GM23338 (cell line): ENCODE data around the gene CNTRL. TPM values are rescaled to one million over a fixed set of nuclear protein-coding genes. Genes with fewer than 3 reads are reported as not detected.

Experiments
- ATAC-seq: fragments of 200-7000 bp; cut with Tn5 transposase; 3 replicates; pipeline ENCODE4 v1.9.1; 2020
- DNase-seq: peaks from one replicate; pipeline ENCODE4 v3.0.0-alpha.2; 2015; ENCODE audit warnings: low spot score
- H2AFZ ChIP-seq: fragments of 200-600 bp; sonication (generic); 2 replicates; pipeline ENCODE4 v1.8.0; 2016; ENCODE audit warnings: antibody characterized with exemption, mild to moderate bottlenecking, moderate library complexity
- H3F3A ChIP-seq: fragments of 200-600 bp; sonication (generic); replicated peaks from 2 replicates; pipeline ENCODE4 v1.8.0; 2017; ENCODE audit warnings: antibody characterized with exemption, mixed run types, low read depth
- H3K27ac ChIP-seq: fragments of 200-600 bp; sonication (generic); 2 replicates; pipeline ENCODE4 v1.6.1; 2016; ENCODE audit warnings: low read depth
- H3K27me3 ChIP-seq: fragments of 200-600 bp; sonication (generic); 2 replicates; pipeline ENCODE4 v1.8.0; 2016; ENCODE audit warnings: mild to moderate bottlenecking, mixed run types, moderate library complexity; ENCODE audit not compliant: insufficient read depth
- H3K36me3 ChIP-seq: fragments of 200-600 bp; sonication (generic); 2 replicates; pipeline ENCODE4 v1.8.0; 2016; ENCODE audit warnings: mild to moderate bottlenecking; ENCODE audit not compliant: insufficient read depth
- H3K4me1 ChIP-seq: fragments of 200-600 bp; sonication (generic); 2 replicates; pipeline ENCODE4 v1.8.0; 2016; ENCODE audit warnings: mild to moderate bottlenecking, moderate library complexity; ENCODE audit not compliant: insufficient read depth
- H3K4me2 ChIP-seq: fragments of 200-600 bp; sonication (generic); 2 replicates; pipeline ENCODE4 v1.7.1; 2017; ENCODE audit warnings: mixed run types
- H3K4me3 ChIP-seq: fragments of 200-600 bp; sonication (generic); 2 replicates; pipeline ENCODE4 v1.6.1; 2016; ENCODE audit warnings: mixed run types
- H3K79me2 ChIP-seq: fragments of 200-600 bp; sonication (generic); replicated peaks from 2 replicates; pipeline ENCODE4 v1.8.0; 2017; ENCODE audit warnings: mild to moderate bottlenecking; ENCODE audit not compliant: insufficient read depth
- H3K9me2 ChIP-seq: fragments of 200-600 bp; sonication (generic); 2 replicates; pipeline ENCODE4 v1.8.0; 2017; ENCODE audit not compliant: insufficient read depth
- H4K20me1 ChIP-seq: fragments of 200-600 bp; sonication (generic); replicated peaks from 2 replicates; pipeline ENCODE4 v1.8.0; 2017; ENCODE audit warnings: mild to moderate bottlenecking; ENCODE audit not compliant: insufficient read depth
- H3K27ac Mint-ChIP-seq: 2 replicates; pipeline ENCODE4 v1.8.0; 2020; ENCODE audit warnings: inconsistent platforms, mild to moderate bottlenecking, moderate library complexity, mixed read lengths
- H3K27me3 Mint-ChIP-seq: 3 replicates; pipeline ENCODE4 v1.8.0; 2022; ENCODE audit warnings: low read depth, mild to moderate bottlenecking, moderate library complexity, mixed read lengths, inconsistent platforms; ENCODE audit not compliant: insufficient read depth, poor library complexity
- H3K36me3 Mint-ChIP-seq: 3 replicates; pipeline ENCODE4 v1.8.0; 2021; ENCODE audit warnings: low read depth, mild to moderate bottlenecking, inconsistent platforms, moderate library complexity, mixed read lengths
- H3K4me1 Mint-ChIP-seq: 3 replicates; pipeline ENCODE4 v1.8.0; 2020; ENCODE audit warnings: mild to moderate bottlenecking, inconsistent platforms, mixed read lengths
- H3K4me3 Mint-ChIP-seq: 3 replicates; pipeline ENCODE4 v1.8.0; 2021; ENCODE audit warnings: moderate library complexity, mild to moderate bottlenecking, inconsistent platforms, mixed read lengths
- H3K9me3 Mint-ChIP-seq: 3 replicates; pipeline ENCODE4 v1.8.0; 2020; ENCODE audit warnings: moderate library complexity, mild to moderate bottlenecking, inconsistent platforms, mixed read lengths
- CREB1 ChIP-seq: fragments of 250-450 bp; sonication (Bioruptor Pico); IDR thresholded peaks from 2 replicates; pipeline ENCODE4 v1.5.0; 2020; ENCODE audit warnings: low read depth, mild to moderate bottlenecking, moderate library complexity
- EZH2 ChIP-seq: fragments of 200-600 bp; sonication (generic); IDR thresholded peaks from one replicate; pipeline ENCODE4 v1.8.0; 2017; ENCODE audit warnings: antibody characterized with exemption, mild to moderate bottlenecking, low read depth; ENCODE audit not compliant: unreplicated experiment
- EZH2phosphoT487 ChIP-seq: fragments of 200-600 bp; sonication (generic); IDR thresholded peaks from one replicate; pipeline ENCODE4 v1.8.1; 2018; ENCODE audit warnings: antibody characterized with exemption; ENCODE audit not compliant: unreplicated experiment
- JUNB ChIP-seq: IDR thresholded peaks from one replicate; pipeline ENCODE4 v1.6.1; 2016; ENCODE audit warnings: antibody characterized with exemption; ENCODE audit not compliant: unreplicated experiment
- NANOG ChIP-seq: IDR thresholded peaks from 2 replicates; pipeline ENCODE4 v1.6.1; 2016; ENCODE audit warnings: antibody characterized with exemption, borderline replicate concordance
- POLR2AphosphoS5 ChIP-seq: IDR thresholded peaks from 2 replicates; pipeline ENCODE4 v1.6.1; 2016; ENCODE audit warnings: antibody characterized with exemption, low read depth
- STAT1 ChIP-seq: IDR thresholded peaks from one replicate; pipeline ENCODE4 v1.6.1; 2016; ENCODE audit warnings: antibody characterized with exemption; ENCODE audit not compliant: unreplicated experiment
- ZNF114 ChIP-seq: fragments of 250-450 bp; sonication (Bioruptor Pico); IDR thresholded peaks from 2 replicates; pipeline ENCODE4 v1.5.0; 2020; ENCODE audit warnings: mild to moderate bottlenecking, moderate library complexity
- ZNF331 ChIP-seq: fragments of 250-450 bp; sonication (Bioruptor Pico); IDR thresholded peaks from 2 replicates; pipeline ENCODE4 v1.5.0; 2020; ENCODE audit warnings: low read depth, mild to moderate bottlenecking, moderate library complexity
- ZNF462 ChIP-seq: fragments of 250-450 bp; sonication (Bioruptor Pico); IDR thresholded peaks from 2 replicates; pipeline ENCODE4 v1.5.0; 2020; ENCODE audit warnings: mild to moderate bottlenecking, moderate library complexity
- polyA plus RNA-seq: library from polyadenylated mRNA; unstranded; fragments of >200 nt; fragmentation: Nextera tagmentation; extraction: Ambion mirVana; gene quantifications from 2 replicates; pipeline ENCODE4 v1.2.1, GENCODE V29; 2016
- total RNA-seq: library from RNA; depleted of rRNA; stranded (reverse); fragments of >200 nt; shearing (Covaris generic); gene quantifications from 2 replicates; pipeline ENCODE4 v1.2.3, GENCODE V29; 2014
- TF ChIP-seq, protein P1 (sequence below), 2 experiments: fragments of 200-600 bp in 1 of 2; sonication (generic) in 1 of 2; conservative IDR thresholded peaks; 2 replicates each; pipeline versions ENCODE4 v1.5.1 to v1.6.1; 2016 to 2017; ENCODE audit warnings: antibody characterized with exemption in 2 of 2, low read depth in 2 of 2, mild to moderate bottlenecking in 2 of 2, moderate library complexity in 1 of 2
- TF ChIP-seq, protein P2 (sequence below): IDR thresholded peaks from 2 replicates; pipeline ENCODE4 v1.6.1; 2016; ENCODE audit warnings: antibody characterized with exemption
- TF ChIP-seq, protein P3 (sequence below): IDR thresholded peaks from one replicate; pipeline ENCODE4 v1.6.1; 2018; ENCODE audit warnings: antibody characterized with exemption; ENCODE audit not compliant: unreplicated experiment

CNTRL gene
- total and polyA plus RNA-seq, 2 experiments from 2014 or later, result 9.2 to 11.7 TPM

DNA sequence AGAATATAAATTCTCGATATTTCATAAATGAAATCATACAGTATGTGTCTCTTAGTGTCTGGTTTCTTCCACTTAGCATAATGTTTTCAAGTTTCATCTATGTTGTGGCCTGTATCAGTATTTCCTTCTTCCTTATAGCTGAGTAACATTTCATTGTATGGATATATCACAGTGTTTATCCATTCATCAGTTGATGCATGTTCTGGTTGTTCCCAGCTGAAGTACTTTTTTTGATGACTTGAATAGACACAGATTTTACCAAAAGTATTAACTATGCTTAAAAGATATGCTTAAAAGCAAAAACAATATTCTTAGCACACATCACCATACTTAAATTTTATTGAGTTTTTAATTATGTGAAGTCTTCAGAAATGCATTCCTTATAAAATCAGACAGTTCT is 114.3 kb downstream of the CNTRL start (continued):
- no peak for TF ChIP-seq STAT1

DNA sequence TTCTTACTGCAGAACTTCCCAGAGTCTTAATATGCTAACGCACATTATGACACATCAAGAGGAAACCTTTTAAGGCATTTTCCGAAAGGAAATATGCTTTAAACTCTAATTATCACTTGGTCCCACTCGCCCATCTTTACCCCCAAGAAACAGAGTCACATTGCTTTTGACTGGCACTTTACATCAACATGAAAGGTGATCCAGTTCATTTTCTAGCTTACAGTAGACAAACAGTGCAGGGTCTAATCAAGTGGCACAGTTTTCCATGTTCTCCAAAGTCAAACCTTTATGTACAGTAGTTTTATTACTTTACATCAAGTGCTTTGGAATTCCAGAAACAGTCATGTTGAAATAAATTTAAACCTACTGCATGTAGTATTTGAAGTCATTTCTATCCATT is 114.9 kb downstream of the CNTRL start:
- Histone ChIP-seq H3K9me2 (no peaks in the 10 kb centered on the region), H3K4me3 (no peak overlapping the region), H3K4me1 (no peaks in the 10 kb centered on the region), H3K36me3 (no peaks in the 10 kb centered on the region), H3K79me2 (peaks cover 84% of the 10 kb centered on the region), H2AFZ (no peak overlapping the region), H3K27me3 (no peaks in the 10 kb centered on the region), H3K27ac (no peak overlapping the region), H4K20me1 (peaks cover 9% of the 10 kb centered on the region), H3F3A (no peaks in the 10 kb centered on the region), H3K4me2 (no peak overlapping the region)
- ATAC-seq (no peak), DNase-seq (no peak)
- Mint-ChIP-seq H3K4me3 (no peak overlapping the region), H3K9me3 (no peaks in the 10 kb centered on the region), H3K4me1 (peaks cover 2% of the 10 kb centered on the region; the same call in 1 of the 3 replicates), H3K27ac (no peak overlapping the region), H3K36me3 (no peaks in the 10 kb centered on the region; the same call in 2 of the 3 replicates), H3K27me3 (no peaks in the 10 kb centered on the region)
- TF ChIP-seq, protein P1, sequence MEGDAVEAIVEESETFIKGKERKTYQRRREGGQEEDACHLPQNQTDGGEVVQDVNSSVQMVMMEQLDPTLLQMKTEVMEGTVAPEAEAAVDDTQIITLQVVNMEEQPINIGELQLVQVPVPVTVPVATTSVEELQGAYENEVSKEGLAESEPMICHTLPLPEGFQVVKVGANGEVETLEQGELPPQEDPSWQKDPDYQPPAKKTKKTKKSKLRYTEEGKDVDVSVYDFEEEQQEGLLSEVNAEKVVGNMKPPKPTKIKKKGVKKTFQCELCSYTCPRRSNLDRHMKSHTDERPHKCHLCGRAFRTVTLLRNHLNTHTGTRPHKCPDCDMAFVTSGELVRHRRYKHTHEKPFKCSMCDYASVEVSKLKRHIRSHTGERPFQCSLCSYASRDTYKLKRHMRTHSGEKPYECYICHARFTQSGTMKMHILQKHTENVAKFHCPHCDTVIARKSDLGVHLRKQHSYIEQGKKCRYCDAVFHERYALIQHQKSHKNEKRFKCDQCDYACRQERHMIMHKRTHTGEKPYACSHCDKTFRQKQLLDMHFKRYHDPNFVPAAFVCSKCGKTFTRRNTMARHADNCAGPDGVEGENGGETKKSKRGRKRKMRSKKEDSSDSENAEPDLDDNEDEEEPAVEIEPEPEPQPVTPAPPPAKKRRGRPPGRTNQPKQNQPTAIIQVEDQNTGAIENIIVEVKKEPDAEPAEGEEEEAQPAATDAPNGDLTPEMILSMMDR (conservative IDR thresholded peaks at IDR 0.05; ENCODE audit: low read depth in 2 of 2), result no peak
- TF ChIP-seq CREB1 (CRISPR knock-in tag), result no peak
- no peak for TF ChIP-seq EZH2phosphoT487
- no peak for TF ChIP-seq EZH2
- no peak for TF ChIP-seq ZNF114
- TF ChIP-seq ZNF331 (CRISPR knock-in tag), result no peak
- TF ChIP-seq JUNB, result no peak
- TF ChIP-seq NANOG, result no peak
- TF ChIP-seq ZNF462, result no peak
- TF ChIP-seq, protein P2, sequence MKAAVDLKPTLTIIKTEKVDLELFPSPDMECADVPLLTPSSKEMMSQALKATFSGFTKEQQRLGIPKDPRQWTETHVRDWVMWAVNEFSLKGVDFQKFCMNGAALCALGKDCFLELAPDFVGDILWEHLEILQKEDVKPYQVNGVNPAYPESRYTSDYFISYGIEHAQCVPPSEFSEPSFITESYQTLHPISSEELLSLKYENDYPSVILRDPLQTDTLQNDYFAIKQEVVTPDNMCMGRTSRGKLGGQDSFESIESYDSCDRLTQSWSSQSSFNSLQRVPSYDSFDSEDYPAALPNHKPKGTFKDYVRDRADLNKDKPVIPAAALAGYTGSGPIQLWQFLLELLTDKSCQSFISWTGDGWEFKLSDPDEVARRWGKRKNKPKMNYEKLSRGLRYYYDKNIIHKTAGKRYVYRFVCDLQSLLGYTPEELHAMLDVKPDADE, result no peak
- TF ChIP-seq, protein P3, sequence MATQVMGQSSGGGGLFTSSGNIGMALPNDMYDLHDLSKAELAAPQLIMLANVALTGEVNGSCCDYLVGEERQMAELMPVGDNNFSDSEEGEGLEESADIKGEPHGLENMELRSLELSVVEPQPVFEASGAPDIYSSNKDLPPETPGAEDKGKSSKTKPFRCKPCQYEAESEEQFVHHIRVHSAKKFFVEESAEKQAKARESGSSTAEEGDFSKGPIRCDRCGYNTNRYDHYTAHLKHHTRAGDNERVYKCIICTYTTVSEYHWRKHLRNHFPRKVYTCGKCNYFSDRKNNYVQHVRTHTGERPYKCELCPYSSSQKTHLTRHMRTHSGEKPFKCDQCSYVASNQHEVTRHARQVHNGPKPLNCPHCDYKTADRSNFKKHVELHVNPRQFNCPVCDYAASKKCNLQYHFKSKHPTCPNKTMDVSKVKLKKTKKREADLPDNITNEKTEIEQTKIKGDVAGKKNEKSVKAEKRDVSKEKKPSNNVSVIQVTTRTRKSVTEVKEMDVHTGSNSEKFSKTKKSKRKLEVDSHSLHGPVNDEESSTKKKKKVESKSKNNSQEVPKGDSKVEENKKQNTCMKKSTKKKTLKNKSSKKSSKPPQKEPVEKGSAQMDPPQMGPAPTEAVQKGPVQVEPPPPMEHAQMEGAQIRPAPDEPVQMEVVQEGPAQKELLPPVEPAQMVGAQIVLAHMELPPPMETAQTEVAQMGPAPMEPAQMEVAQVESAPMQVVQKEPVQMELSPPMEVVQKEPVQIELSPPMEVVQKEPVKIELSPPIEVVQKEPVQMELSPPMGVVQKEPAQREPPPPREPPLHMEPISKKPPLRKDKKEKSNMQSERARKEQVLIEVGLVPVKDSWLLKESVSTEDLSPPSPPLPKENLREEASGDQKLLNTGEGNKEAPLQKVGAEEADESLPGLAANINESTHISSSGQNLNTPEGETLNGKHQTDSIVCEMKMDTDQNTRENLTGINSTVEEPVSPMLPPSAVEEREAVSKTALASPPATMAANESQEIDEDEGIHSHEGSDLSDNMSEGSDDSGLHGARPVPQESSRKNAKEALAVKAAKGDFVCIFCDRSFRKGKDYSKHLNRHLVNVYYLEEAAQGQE, result no peak
- TF ChIP-seq STAT1, result no peak
- no peak for TF ChIP-seq POLR2AphosphoS5
